Measurements from ENCODE around the gene CRACR2A. TPM values are rescaled to one million over a fixed set of nuclear protein-coding genes. Genes with fewer than 3 reads are reported as not detected.
A peak's percentile ranks its signal among the peaks of the same experiment; 100 is the strongest.

Gene CRACR2A
- total and polyA plus RNA-seq, 2 of the 8 experiments (the other 6 are each of a cell fraction or from before 2014, with no cell fraction given), result 0.85 to 3.2 TPM

GRCh38 chr12:3748620-3749019 is 4.3 kb downstream of the CRACR2A start:
- Histone ChIP-seq H3K9ac (replicated peaks in 1 of 4; ENCODE audit: extremely low read depth in 1 of 4, low read depth in 3 of 4, low read length in 3 of 4) (no peak overlapping the region), H3K79me1 (ENCODE audit: low read depth, low read length) (no peaks in the 10 kb centered on the region), H2BK15ac (ENCODE audit: low read length) (no peak overlapping the region), H2AFZ (ENCODE audit: low read length) (no peak overlapping the region), H3K27me3 (replicated peaks in 1 of 4; ENCODE audit: control insufficient read depth in 3 of 4, extremely low read depth in 1 of 4, insufficient read depth in 3 of 4, low read length in 3 of 4) (peaks cover 0 to 14% (median 12%) of the 10 kb centered on the region in 4 experiments; a peak in 6 of 7 replicates), H3K18ac (ENCODE audit: extremely low read depth, low read length) (no peak overlapping the region), H3K9me3 (ENCODE audit: insufficient read depth in 2 of 2, low read depth in 1 of 2, low read length in 1 of 2) (no peaks in the 10 kb centered on the region), H3K27ac (ENCODE audit: low read depth, low read length) (no peak overlapping the region), H3K23ac (ENCODE audit: insufficient read length) (no peak overlapping the region), H3K4ac (replicated peaks; ENCODE audit: insufficient read length, low read depth, low read length) (no peak overlapping the region), H3K4me1 (replicated peaks in 1 of 4; ENCODE audit: control insufficient read depth in 3 of 4, insufficient read depth in 4 of 4, low read length in 3 of 4) (peaks cover 0 to 4% (median 2%) of the 10 kb centered on the region in 4 experiments; a peak in 5 of 7 replicates), H4K5ac (ENCODE audit: insufficient read length, low read depth, low read length) (no peak overlapping the region), H2BK20ac (ENCODE audit: low read length) (no peak overlapping the region), H3K4me2 (ENCODE audit: insufficient read depth in 1 of 2, low read depth in 2 of 2, low read length in 2 of 2) (no peak overlapping the region), H4K20me1 (replicated peaks in 1 of 2; ENCODE audit: control insufficient read depth in 1 of 2, insufficient read depth in 2 of 2, low read length in 2 of 2) (no peaks in the 10 kb centered on the region), H3K56ac (replicated peaks; ENCODE audit: insufficient read length, low read depth, low read length) (no peak overlapping the region), H3K14ac (ENCODE audit: insufficient read length) (no peak overlapping the region), H4K8ac (ENCODE audit: extremely low read depth, insufficient read depth, low read length) (no peak overlapping the region), H4K91ac (replicated peaks; ENCODE audit: insufficient read length, low read length) (peak overlapping the region; percentile 23), H3K4me3 (ENCODE audit: extremely low read depth in 1 of 4, insufficient read depth in 2 of 4, low read depth in 3 of 4, low read length in 4 of 4) (no peak overlapping the region), H2BK120ac (replicated peaks; ENCODE audit: low read depth, low read length) (no peak overlapping the region), H2BK12ac (ENCODE audit: low read depth, low read length) (no peak overlapping the region), H3K23me2 (ENCODE audit: low read depth, low read length) (no peaks in the 10 kb centered on the region; the same call in 1 of the 2 replicates), H2BK5ac (ENCODE audit: low read depth, low read length) (no peak overlapping the region), H2AK5ac (ENCODE audit: low read depth, low read length) (no peak overlapping the region), H3K36me3 (ENCODE audit: control insufficient read depth in 2 of 4, insufficient read depth in 4 of 4, low read length in 3 of 4) (no peaks in the 10 kb centered on the region), H3K79me2 (ENCODE audit: control insufficient read depth in 1 of 2, insufficient read depth in 2 of 2, low read length in 2 of 2) (no peaks in the 10 kb centered on the region)
- FAIRE-seq, result no peak
- DNase-seq (ENCODE audit: low read depth in 1 of 2, low spot score in 2 of 2), result no peak
- ChIA-PET CTCF (ENCODE audit: partially characterized antibody) (interaction anchor here (0.6 to 2.0 kb wide), 2 partner anchors 36 to 81 kb away, joined by 3 to 5 read pairs; no protein-coding TSS in a partner anchor), POLR2A (ENCODE audit: partially characterized antibody) (no interaction called here)
- 86% methylated on average over 4 of the region's 4 CpGs; no CpG with 5 or more reads in 1 of the 2 experiments for WGBS, 2 experiments (ENCODE audit: extremely low coverage in 1 of 2, insufficient coverage in 1 of 2, insufficient read length in 1 of 2, insufficient replicate concordance in 2 of 2, low coverage in 1 of 2, low lambda C conversion rate in 2 of 2, missing lambda C conversion rate in 1 of 2)
- no peak for TF ChIP-seq SP1 (IDR thresholded peaks at IDR 0.05; ENCODE audit: low read depth, low read length)
